HG03064 (cell line): ENCODE measurements around the gene SARM1.
"Not testable (repeated sequence)": the region's sequence is repeated elsewhere in the genome, so short reads cannot be mapped to it uniquely, and the experiment has no call there.

Experiments
- ATAC-seq: cut with Tn5 transposase; IDR thresholded peaks from one replicate; pipeline ENCODE4 v1.9.1; 2021; ENCODE audit warnings: low read depth; ENCODE audit not compliant: unreplicated experiment

The SARM1 gene

DNA sequence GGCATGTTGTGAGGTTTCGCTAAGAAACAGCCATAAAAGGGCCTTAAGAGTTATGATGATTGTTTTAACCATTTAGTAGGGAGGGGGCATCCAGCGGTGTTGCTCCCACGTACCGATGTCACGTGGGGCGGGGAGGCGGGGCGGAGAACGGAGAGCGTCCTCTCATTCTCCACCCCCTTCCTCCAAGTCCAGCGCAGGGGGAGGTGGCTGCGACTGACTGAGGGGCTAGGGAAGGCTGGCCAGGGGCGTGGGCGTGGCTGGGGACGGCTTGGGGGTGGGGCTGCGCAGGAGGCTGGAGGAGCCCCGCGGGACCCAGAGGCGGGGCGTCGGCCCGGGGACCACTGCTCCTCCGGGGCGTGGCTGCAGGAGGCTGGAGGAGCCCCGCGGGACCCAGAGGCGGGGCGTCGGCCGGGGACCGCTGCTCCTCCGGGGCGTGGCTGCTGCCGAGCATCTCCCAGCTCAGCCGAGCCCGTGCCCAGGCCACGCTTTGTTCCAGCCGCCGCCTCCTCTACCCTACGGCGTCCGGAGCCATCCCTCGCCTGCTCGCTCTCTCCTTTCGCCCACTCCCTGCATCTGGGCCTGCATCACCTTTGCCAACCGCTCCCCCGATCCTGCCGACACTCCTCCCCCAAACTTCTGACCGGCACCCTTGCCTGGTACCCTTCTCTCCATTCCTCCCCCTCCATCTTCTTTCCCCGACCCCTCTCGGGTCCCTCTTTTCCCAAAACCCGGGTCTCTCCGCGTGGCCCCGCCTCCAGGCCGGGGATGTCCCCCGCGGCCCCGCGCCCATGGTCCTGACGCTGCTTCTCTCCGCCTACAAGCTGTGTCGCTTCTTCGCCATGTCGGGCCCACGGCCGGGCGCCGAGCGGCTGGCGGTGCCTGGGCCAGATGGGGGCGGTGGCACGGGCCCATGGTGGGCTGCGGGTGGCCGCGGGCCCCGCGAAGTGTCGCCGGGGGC, at the start of gene SARM1:
Gene SARM1, plus strand, starts transcription at position 450 of the 958 bp plus-strand sequence. Its CDS starts 339 bp downstream, at position 789.
- peak; percentile 74 for ATAC-seq

DNA sequence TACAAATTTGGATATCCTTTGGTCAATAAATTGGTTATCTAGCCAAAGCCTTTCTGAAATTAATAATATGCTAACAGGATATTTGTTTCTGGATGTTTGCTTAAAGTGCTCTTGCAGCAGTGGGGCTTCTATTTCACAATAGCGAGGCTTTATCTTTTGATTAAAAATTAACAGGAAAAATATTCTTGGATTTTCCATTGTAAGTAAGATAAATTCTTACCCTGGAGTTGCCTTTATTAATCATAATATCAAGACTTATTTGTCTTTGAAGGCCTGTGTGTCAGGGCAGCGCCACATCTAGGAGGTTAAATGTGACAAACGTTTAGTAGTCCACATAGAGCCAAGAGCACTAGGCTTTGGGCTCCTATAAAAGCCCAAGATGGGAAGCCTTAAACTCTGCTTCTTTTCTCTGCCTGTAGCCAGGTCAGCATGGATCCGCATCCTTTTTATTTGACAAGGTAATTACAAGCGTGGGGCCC, 47.2 kb upstream of the SARM1 start:
- ATAC-seq = no peak

DNA sequence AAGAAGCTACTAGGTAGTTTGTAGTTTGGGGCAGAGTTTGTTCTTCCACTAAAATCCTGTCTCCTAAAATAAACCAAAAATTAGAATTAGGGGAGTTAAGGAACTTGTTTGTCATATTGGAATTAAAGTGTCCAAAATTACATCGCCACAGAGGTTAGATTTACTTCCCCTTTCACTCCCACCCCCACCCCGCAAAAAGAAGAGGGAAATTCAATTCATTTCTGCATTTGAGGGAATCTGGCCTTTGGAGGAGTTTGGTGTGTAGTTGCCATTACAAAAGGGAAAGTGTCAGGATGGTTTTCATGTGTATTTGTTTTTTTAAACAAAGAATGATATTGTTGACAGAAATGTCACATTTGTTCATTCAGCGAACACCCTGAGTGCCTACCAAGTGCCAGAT, 46.7 kb upstream of the SARM1 start:
- no peak for ATAC-seq

DNA sequence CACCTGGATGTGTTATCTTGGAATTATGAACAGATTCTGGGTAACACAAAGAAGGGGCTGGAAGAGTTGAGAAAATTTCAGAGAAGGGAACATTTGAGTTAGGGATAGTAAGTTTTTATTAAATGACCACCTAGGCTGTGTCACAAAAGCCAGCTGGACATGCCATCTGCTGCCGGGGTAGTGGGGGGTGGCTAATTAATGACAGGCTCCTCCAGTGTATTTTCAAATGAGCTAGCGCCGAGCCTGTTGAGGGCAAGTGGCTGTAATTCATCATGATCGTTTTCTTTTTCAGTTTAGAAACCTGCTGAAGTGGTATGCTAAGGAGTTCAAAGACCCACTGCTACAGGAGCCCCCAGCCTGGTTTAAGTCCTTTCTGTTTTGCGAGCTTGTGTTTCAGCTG, 46.3 kb upstream of the SARM1 start:
- ATAC-seq = no peak

DNA sequence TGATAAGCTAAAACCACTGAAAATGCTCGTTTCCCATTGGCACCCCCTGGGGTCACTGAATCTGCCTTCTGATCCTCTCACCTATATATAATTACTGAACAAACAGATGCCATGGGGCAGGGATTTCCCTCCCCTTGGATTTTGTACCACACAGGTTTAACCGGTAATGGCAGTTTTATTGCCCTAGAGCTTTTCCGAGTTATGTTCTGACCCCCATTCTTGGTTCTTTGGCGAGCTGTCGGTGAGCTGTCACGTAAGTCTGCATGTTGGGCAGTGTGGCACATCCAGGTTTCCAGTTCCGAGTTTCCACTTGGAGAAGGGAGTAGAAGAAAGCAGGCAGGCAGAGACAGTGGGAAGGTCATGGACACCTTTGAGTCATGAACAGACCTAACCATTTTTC, 45.4 kb upstream of the SARM1 start:
- no peak for ATAC-seq

DNA sequence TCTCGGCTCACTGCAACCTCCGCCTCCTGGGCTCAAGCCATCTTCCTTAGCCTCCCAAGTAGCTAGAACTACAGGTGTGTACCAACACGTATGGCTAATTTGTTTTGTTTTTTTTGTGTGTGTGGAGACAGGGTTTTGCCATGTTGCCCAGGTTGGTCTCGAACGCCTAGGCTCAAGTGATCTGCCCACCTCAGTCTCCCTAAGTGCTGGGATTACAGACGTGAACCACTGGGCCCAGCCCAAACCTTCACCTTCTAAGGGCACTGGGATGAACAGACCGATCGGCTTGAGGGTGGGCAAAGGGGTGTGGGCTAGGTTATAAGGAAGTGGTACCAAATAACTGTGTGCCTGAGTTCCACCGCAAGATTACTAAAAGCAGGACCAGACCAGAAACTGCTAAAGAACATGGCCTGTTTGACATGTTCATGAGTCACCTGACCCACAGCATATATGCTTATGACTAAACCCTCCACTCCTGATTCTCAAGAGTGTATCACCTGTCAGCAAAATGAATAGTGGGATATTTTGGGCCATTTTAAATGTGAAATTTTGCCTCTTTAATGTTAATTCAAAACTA, 44.4 kb upstream of the SARM1 start:
- ATAC-seq = no peak

DNA sequence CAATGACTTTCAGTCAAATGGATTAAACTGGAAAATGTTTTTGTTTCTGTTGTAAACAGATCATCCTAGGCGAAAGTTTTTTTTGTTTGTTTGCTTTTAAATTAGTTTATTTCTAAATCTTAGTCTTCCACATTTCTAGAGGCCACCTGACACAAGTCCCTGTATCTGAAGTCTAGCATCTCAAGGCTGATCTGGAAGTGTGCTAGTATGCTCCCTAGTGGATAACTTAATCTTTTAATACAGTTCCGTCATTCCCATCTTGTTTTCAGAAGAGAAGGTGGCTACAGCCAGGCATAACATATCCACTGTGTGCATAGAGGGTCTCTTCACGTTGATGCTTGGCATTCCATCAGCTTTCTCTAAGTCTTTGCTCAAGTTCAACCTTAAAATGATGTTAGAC, 43.8 kb upstream of the SARM1 start:
- no peak for ATAC-seq

DNA sequence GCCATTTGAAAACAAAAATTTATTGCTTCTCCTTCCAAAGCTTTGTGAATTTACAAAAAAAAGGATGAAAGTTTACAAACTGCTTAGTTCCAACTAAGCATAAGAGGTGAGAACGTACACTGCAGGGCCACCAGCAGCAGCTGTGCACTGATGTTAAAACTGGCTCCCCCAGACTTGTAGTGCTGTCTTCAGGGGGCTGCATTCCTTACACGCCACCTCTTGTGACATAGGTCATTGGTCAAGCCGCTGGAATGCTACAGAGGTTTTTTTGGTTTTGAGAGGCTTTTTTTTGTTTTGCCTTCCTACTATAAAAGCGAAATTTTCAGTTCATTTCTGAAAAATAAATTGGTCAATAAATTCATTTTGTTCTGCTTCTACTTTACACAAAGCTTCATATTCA, 43.2 kb upstream of the SARM1 start:
- ATAC-seq = no peak

DNA sequence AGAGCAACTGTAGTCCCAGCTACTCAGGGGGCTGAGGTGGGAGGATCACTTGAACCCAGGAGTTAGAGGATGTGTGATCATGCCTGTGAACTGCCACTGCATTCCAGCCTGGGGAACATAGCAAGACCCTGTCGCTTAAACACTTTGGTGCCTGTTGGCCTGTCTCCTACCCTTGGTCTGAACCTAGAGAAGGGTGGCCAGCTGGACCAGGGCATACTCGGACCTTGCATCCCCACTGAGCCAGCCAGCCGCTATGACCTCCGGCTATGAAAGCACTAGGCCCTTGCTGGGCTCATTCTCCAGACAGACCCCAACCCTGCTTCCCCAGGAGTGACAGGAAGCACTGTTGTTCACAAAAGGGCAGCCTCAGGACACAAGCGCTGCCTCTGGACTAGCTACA, 40.8 kb upstream of the SARM1 start:
- no peak for ATAC-seq

DNA sequence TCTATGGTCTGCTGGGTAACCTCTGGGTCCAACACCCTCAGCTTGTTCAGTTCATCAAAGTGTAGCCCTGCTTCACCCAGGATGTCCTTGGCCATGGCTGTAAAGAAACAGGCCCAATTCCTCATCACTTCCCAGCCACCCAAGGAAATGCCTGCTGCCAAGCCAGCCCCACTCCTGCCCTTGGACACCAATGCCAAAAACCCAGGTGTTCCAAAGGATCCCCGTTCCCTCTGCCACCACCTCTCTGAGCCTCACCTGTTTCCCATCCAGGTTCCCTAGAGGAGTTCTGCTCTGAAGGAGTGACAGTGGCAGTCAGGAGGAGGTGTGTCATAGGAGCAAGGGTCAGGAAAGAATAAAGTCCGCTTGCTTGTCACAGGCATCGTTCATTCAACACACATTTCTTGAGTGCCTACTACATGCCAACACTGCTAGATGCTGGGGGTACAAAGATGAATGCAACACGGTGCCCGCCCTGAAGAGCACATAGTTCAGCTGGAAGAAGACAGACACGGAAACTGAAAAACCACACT, 39.5 kb upstream of the SARM1 start:
- no peak for ATAC-seq

DNA sequence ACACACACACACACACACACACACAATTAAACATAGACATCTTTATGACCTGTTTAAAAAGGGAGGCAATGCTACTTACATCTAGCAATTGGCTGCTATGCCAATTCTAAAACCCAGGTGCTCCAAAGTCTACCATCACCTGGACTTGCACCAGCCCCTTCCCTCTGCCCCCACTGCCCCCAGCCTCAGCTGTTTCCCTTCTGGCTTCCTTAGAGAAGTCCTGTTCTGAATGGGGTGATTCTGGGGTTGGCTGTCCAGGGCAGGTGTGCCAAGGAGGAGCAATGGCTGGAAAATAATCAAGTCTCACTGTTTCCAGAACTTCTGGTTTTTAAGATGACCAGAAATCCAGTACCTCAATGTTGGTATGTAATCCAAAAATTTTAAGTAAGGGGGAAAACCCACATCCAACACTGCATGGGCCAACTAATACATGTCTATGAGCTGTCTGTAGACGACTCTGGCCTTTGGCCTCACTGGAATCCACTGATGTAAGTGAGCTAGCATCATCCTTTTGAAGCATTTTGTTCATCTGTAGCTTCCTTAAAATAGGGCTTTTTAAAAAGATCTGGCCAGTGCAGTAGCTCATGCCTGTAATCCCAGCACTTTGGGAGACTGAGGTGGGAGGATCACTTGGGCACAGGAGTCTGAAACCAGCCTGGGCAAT, 38.3 kb upstream of the SARM1 start:
- ATAC-seq = no peak

DNA sequence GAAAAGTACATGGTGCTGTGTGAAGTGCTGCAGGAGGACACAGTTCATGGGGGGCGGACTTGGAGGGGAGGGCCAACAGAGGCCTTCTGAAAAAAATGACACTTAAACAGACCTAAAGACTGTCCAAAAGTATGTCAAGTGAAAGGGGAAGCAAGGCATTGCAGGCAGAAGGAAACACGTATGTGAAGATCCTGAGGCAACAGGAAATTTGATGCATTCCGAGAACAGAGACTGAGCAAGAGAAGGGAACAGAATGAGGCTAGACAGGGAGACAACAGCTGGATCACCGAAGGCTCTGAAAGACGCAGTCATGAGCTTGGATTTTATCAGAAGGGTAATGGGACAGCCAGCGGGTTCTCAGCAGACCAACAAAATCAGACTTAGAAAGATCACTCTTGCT, 37.3 kb upstream of the SARM1 start:
- no peak for ATAC-seq

DNA sequence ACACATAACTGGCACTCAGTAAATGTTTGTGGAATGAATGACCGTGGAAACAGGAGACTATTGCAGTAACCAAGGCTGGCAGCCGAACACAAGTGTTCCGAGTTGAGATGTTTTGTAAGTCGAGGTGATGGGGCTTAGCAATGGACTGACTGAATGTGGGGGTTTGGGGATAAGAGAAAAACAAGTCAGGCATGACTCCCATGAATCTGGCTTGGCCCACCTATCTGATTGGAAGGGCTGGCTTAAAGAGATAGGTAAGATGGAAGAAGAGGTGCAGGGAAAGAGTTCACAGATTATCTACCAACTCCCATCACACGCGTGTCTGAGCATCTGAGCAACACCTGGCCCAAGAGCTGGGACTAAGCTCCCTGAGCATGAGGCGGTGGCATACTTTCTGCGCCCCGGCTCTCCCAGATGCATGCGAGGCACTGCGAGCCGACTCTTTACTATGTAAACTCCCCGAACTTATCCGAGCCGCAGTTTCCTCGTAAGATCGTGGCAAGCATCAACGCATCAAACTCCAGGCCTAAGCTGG, 36.8 kb upstream of the SARM1 start:
- no peak for ATAC-seq

DNA sequence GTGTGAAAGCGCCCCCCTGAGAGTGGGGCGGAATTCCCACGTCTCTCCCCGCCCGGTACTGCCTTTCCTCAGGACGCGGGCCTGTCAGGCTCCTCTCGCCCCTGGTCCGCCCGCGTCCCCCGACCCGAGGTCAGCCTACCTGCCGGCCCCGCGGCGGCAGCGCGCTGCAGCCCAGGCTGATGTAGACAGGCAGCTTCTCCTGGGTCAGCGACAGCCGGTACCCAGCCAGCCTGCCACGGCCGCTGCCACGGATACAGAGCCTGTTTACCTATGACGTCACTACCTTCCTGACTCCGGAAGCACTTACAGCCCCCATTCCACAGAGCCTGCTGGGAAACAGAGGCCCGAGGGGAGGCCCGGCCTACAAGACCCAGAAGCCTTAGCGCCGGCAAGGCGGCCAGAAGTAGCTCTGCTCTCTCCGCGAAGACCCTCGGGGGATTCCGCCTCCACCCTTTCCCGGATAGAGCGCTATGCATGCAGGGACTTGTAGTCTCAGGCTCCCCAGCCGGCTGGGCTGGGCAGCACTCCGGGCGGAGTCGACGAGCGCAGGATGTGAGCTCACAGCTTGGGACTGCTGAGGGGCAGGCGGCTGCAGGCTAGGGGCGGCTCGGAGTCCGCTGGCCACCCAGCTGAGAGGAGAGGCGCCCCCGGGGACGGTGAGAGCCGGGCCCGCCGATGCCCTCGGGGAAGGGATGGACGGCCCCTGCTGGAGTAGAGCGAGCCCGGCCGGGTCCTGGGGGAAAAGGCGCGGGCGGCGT, 36.1 kb upstream of the SARM1 start, which contains the start of the genes IFT20 and TNFAIP1:
Gene IFT20, minus strand, starts transcription at position 272 of the 758 bp plus-strand sequence. CDS start 3,487 bp downstream, outside the sequence.
Gene TNFAIP1, plus strand, starts transcription at position 561 of the 758 bp plus-strand sequence. CDS start 3,761 bp downstream, outside the sequence.
- peak; percentile 93 for ATAC-seq

DNA sequence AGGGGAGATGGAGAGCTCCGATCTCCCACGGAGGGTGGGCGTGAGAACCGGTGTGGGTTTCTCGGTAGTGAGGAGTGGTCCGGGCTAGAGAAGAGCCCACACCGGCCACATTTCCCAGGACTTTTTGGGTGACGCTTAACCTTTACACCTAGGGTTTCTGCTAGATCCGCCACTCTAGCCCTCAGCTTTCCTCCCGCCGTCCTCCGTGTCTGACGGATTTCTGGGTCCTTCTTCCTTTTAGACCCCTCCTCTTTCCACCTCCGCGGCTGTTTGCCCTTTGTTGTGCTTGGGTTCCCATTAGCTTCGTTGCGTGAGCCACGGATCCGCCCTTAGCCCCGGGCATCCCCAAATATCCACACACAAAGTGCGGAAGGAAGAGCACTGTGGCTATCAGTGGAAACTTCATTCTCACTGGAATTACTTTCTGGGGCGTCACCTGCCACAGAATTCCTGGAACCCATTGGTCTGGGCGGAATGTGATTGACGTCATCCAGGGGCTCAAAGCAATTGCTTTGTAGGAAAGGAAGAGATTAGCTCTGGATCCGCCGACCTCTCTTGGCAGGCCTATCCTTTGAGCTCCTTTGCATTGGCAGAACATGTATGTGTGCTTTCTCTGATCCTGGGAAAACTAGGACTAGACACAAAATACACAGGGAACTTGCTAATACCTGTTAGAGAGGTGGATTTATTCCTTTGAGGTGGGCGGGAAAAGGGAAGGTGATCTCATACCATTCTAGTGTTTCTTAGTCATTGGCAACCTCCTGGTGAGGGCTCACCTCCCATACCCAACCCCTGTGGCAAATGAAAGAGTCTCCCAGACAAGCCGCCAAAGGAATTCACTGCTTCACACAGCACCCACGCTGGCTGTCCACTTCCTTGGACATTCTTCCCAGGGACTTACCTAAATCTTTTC, 35.3 kb upstream of the SARM1 start:
- no peak for ATAC-seq

DNA sequence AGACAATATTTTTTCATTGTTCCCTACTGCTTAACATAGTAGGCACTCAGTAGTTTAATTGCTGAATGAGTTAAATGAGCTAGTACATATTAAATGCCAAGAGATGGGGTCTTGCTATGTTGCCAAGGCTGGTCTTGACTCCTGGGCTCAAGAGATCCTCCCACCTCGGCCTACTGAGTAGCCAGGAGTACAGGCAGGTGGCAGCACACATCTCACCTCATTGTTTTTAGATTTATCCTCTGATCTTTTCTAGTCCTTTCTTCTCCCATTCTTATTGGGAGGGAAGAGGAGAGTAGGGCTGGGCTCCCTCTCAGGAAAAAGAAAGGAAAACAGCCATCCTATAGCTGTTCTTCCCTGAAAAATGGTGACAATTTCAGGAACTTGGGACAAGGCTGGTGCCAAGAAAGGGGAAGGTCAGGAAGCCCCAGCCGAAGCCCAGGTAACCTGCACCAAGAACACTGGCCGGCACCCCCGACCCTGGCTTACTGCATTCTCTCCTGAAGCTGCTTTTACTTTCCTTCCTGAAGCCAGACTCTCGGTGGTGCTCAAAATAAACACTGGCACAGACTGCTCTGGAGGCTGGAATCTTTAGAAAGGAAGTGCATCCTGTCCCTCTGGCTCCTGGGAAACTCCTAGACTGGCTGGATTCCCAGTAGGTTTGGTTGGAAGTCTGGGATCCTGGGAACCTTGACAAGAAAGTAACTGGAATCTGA, 33.3 kb upstream of the SARM1 start:
- no peak for ATAC-seq

DNA sequence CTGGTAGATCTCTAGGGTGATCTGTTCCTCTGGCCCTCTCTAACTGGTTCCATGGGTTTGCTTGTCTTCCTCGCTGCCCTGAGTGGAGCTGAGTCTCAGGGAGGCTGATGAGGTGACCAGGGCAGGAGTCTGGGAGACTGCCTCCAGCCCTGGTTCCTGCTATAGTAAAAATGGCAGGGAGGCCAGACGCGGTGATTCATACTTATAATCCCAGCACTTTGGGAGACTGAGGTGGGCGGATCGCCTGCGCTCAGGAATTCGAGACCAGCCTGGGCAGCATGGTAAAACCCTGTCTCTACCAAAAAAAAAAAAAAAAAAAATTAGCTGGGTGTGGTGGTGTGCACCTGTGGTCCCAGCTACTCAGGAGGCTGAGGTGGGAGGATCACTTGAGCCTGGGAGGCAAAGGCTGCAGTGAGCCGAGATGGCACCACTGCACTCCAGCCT, 32.7 kb upstream of the SARM1 start:
- not testable (repeated sequence) for ATAC-seq

DNA sequence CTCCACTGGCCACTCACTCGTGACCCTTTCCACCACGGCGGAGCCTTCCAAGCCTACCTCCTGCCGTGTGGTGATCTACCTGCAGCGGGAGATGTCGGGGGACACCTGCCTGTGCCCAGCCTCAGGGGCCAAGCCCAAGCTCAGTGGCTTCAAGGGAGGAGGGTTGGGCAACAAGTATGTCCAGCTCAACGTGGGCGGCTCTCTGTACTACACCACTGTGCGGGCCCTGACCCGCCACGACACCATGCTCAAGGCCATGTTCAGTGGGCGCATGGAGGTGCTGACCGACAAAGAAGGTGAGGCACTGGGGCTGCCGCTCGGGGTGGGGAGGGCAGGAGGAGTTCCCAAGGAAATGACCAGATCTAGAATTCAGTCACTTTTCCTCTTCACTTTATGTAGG, 32.1 kb upstream of the SARM1 start:
- ATAC-seq = no peak
